HG03139 (cell line): ENCODE data around the gene TPCN1.

Source experiments
- ATAC-seq: cut with Tn5 transposase; IDR thresholded peaks from one replicate; pipeline ENCODE4 v1.9.1; 2021; ENCODE audit not compliant: unreplicated experiment

Gene TPCN1

DNA sequence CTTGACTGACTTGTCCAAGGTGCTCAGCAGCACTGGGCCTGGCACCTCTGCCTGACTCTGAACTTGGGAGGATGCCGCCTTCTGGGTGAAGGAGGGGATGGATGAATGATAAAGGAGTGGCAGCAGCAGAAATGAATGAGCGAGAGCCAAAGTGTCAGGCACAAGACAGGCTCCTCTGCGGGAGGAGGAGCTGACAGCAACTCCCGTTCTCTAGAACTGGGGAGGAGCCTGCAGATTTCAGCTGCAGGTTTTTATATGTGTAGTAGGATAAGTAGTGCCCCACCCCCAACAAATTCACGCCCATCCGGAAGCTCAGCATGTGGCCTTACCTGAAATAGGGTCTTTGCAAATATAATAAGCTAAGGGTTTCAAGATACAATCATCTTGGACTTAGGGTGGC lies 80.5 kb downstream of the TPCN1 start:
- no peak for ATAC-seq

DNA sequence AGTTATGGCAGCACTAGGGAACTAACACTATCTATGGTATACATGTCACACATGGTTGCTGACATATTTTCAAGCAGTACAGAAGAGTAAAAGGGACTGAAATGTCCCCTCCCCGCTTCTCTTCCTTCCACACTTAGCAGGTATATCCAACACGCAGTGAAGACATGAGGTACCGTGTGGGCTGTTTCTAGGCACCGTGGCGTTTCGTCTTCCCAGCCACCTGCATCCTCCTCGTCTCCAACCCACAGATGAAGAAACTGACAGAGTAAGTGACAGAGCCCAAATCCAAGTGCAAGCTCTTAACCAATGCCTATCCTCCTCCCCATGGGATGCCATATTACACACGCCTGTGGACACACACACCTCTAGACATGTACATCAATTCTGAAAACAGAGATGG lies 81.2 kb downstream of the TPCN1 start:
- ATAC-seq: no peak

DNA sequence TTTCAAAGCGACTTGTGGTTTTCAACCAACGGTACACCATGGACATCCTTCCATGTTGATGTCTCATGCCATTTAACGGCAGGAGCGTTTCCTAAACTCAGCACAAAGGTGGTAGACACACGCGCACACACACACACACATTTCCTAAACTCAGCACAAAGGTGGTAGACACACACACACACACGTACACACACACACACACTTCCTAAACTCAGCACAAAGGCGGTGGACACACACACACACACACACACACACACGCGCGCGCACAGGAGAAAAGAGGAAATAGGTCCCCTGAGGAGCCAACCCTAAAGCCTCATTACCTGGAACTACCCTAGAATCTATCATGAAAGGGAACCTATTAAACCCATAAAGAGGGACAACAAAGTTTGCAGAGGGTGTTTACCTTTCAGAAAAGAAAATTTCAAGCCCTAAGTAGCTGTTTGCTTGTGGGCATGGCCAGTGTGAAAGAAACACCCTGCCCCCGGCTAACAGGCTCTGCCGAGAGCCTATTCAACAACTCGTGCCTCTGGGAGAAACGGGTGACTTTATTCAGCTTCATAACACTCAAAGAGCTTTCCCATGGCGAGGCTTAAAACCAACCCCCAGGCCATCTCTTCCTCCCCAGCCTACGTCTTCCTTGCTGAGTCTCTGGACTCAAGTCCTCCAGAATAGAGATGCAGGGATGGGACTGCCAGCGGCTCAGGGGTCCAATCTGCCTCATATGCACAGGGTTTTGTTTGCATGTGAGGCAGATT lies 81.8 kb downstream of the TPCN1 start:
- no peak for ATAC-seq

GRCh38 chr12:113305281-113305856 lies 84.1 kb downstream of the TPCN1 start:
- ATAC-seq: no peak

- no peak for ATAC-seq
Measured at GRCh38 chr12:113306382-113306781, 85.1 kb downstream of the TPCN1 start.

DNA sequence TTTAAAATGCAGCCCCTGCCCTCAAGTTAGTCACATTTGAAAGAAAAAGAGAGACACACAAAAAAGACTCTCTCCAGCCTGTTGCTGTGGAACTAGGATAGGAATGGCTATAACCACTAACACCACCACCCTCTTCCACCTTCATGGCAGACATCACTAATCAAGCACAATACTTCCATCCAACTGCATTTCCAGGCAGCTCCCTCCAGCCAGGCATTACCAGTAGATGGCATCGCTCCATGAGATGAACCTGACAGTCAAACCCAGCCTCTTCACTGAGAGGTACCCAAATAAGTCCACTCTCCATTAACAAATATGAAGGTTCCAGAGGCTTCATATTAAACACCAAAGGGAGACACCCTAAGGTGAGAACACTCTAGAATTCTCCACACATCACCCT lies 89.2 kb downstream of the TPCN1 start:
- ATAC-seq: no peak

DNA sequence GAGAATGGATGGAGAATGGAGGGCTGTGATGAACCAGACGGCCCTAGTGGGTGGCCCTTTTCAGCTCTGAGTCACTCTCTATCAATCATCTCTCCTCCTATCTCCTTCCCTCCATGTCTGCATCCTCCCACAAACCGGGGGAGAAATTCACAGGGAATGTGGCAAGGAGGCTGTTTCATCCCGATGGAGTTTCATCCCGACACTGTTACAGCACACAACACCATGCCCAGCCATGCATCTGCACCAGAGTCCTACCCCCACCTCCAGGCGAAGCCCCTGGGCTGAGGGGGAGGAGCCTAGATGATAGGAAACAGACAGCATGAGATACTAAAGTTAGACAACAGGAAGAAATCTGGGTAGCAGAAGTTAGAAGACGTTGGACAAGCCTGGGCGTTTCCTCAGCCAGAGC lies 92.9 kb downstream of the TPCN1 start:
- no peak for ATAC-seq

GRCh38 chr12:113315358-113315757 lies 94.1 kb downstream of the TPCN1 start:
- ATAC-seq: no peak

GRCh38 chr12:113316155-113316554 lies 94.9 kb downstream of the TPCN1 start:
- no peak for ATAC-seq

GRCh38 chr12:113317122-113317521 lies 95.9 kb downstream of the TPCN1 start:
- ATAC-seq: no peak

DNA sequence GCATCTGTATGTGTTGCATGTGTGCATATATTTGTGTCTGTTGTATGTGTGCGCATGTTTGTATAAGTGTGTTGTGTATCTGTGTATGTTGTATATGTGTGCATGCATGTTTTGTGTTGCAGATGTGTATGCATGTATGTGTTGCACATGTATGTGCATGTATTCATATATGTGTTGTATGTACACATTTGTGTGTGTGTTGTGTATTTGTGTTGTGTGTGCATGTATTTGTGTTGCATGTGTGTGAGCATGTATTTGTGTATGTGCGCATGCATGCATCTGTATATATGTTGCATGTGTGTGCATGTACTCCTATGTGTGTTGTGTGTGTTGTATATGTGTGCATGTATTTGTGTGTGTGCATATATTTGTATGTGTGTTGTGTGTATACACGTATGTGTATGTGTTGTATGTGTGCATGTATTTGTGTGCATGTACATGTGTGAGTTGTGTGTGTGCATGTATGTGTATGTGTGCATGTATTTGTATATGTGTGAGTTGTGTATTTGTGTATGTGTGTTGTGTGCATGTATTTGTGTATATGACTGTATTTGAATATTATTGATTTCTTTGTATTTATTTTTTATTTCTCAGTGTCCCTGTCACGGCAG lies 96.9 kb downstream of the TPCN1 start:
- ATAC-seq: no peak

GRCh38 chr12:113318900-113319628 lies 97.8 kb downstream of the TPCN1 start:
- no peak for ATAC-seq

DNA sequence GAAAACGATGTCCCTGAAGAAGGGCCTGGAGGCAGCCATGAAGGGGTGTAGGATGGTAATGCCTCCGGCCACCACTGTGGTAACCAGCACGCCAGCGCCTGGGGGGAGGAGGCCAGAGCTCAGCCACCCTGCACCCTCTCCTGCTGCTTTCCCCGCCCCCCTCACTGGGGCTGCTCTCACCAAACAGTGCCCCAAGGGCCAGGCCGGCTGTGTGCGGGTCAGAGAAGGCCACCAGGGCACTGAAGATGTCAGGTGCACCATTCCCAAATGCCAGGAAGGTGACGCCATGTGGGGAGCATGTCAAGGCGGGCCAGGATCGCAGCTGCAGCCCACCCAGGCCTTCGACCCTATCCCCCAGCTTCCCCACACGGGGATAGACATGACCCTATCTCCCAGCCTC lies 99.1 kb downstream of the TPCN1 start:
- ATAC-seq: no peak

DNA sequence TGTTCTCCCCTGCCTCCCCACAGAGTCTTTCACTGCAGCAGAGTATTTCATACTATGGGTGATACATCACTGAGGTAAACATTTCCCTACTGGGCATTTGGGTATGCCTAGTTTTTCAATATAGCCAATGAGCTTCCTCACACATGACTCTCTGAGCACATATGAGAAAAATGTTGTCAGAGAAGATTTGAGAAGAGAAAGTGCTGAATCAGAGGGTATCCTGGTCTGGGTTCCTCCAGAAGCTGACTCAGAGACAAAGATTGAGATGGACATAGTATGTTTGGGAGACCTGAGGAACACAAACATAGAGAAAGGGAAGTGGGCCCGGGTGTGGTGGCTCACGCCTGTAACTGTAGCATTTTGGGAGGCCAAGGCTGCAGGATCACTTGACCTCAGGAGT lies 101.1 kb downstream of the TPCN1 start:
- no peak for ATAC-seq

GRCh38 chr12:113325916-113326315 lies 104.7 kb downstream of the TPCN1 start:
- no peak for ATAC-seq

GRCh38 chr12:113326775-113327395 lies 105.6 kb downstream of the TPCN1 start:
- no peak for ATAC-seq

- no peak for ATAC-seq
Measured at GRCh38 chr12:113328368-113328889, 107.2 kb downstream of the TPCN1 start.

DNA sequence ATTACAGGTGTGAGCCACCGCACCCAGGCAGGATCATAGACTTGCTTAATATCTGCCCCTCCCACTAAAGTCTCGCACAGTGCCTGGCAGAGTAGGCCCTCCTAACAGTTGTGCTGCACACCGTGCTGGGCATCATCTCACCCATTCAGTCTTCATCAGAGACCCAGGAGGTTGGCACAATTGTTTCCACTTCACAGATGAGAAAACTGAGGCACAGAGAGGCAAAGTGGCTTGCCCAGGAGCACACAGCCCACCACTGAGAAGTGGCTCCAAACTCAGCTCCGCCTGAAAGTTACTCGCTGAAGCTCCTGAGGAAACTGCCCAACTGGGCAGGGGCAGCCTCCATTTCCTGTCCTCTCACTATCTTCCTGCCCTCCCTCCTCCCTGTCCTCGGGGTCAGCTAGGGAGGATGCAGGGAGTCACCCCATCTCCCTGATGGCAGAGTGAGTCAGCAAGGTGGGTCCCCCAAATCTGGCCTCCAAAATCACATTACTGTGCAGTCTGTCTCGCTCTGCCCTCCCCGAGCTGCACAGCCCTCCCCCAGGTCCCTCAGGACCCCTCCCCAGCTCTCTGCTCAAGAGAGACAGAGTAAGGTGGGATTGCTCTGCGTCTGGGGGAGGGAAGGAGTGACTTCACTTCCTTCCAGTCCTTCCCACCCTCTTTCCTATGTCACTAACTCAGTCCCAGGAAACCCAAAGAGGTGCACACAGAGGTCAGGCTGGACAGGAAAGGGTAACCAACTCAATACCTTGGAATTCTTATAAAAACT lies 107.9 kb downstream of the TPCN1 start:
- ATAC-seq: no peak

GRCh38 chr12:113329791-113330417 lies 108.6 kb downstream of the TPCN1 start:
- no peak for ATAC-seq

GRCh38 chr12:113330505-113330904 lies 109.2 kb downstream of the TPCN1 start:
- ATAC-seq: no peak
